H1 (cell line): Measurements from ENCODE around the gene MSH4.

ENCODE experiments used
- CTCF ChIP-seq, 3 experiments: IDR thresholded peaks; 1 replicate in 2 of 3; 2 replicates in 1 of 3; pipeline versions ENCODE4 v1.5.1 to v1.6.1; 2011; ENCODE audit warnings: low read length in 3 of 3, mild to moderate bottlenecking in 3 of 3, inconsistent platforms in 2 of 3, low read depth in 1 of 3, moderate library complexity in 1 of 3; ENCODE audit not compliant: insufficient read depth in 1 of 3; ENCODE audit errors: control extremely low read depth in 1 of 3
- EP300 ChIP-seq, 2 experiments: IDR thresholded peaks; 1 replicate in 1 of 2; 2 replicates in 1 of 2; pipeline ENCODE4 v1.6.1; 2011 to 2012; ENCODE audit warnings: low read depth in 2 of 2, low read length in 2 of 2, mild to moderate bottlenecking in 2 of 2, borderline replicate concordance in 1 of 2, inconsistent platforms in 1 of 2, moderate library complexity in 1 of 2
- POLR2AphosphoS5 ChIP-seq: IDR thresholded peaks from 2 replicates; pipeline ENCODE4 v1.6.1; 2011; ENCODE audit warnings: low read depth, low read length
- RNF2 ChIP-seq: fragments of 200-900, 300-1000 bp; sonication (generic); IDR thresholded peaks from 2 replicates; pipeline ENCODE4 v1.7.1; 2016; ENCODE audit warnings: borderline replicate concordance, low read depth, mild to moderate bottlenecking, antibody characterized with exemption, low read length; ENCODE audit not compliant: poor library complexity, severe bottlenecking; ENCODE audit errors: missing control alignments

GRCh38 chr1:75792091-75792490 lies 4.6 kb upstream of the MSH4 start:
- TF ChIP-seq RNF2, result no peak
- no peak for TF ChIP-seq CTCF (IDR thresholded peaks at IDR 0.05; ENCODE audit: control extremely low read depth in 1 of 3, insufficient read depth in 1 of 3, low read depth in 1 of 3, low read length in 3 of 3)
- no peak for TF ChIP-seq EP300 (IDR thresholded peaks at IDR 0.05; ENCODE audit: borderline replicate concordance in 1 of 2, low read depth in 2 of 2, low read length in 2 of 2)
- TF ChIP-seq POLR2AphosphoS5, result no peak
